GM19468 (cell line): ENCODE data around the gene PTPRG.

Source experiments
- ATAC-seq: cut with Tn5 transposase; IDR thresholded peaks from one replicate; pipeline ENCODE4 v1.9.1; 2021; ENCODE audit warnings: mild to moderate bottlenecking, moderate library complexity, moderate number of reproducible peaks; ENCODE audit not compliant: unreplicated experiment; ENCODE audit errors: extremely low read depth

PTPRG gene

DNA sequence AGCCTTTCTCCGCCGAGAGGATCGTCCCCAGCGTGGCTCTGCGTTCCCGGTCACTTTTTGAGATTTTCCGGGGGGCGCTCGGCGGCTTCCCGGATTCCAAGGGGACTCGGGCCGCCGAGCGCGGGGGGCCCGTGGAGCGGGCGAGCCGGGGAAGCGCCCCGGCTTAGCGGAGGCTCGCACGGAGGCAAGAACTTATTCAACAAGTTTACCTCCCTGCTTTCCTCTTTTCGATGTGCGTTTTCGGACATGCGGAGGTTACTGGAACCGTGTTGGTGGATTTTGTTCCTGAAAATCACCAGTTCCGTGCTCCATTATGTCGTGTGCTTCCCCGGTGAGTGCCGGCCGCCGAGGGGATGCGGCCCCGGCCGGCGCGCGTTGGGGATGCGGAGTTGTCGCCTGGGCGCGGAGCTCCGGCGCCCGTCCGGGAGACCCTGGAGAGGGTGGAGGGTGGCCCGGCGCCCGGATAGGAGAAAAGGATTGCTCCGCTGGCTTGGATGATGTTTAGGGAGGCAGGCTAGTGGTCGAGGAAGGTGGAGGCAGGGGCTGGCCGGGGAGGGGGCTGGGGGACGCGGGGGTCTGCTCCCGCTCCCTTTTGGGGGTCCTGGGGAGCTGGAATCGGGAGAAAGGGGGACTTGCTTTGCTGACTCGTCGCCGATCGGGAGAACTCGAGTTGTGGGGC is 810 bp downstream of the PTPRG start:
- ATAC-seq, result no peak

DNA sequence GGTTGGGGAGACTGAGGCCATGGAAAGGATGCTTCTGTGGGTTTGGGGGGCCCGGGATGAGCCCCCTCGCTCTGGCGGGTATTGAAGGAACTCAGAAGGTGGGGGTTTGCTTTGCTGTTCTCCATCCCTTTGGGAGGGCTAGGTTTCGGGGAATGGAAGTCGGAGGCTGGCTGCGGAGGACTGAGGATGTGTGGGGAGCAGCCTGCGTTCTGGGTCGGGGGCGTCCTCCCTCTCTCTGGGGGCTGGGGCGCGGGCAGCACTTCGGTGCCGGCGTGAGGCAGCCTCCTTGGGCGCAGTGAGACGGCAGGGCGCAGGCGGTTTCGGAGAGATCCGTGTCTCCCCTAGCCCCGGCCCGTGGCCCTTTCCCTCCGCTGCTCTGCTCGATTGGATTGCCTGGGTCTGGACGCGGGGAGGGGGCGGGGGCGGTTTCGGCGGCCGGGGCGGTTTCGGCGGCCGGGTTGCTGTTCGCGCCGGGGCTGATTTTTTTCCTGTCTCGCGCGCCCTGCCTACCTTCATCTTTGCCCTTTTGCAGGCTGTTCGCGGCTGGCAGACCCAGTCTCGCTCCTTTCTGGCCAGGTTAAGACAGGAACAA is 1.4 kb downstream of the PTPRG start:
- ATAC-seq, result no peak

DNA sequence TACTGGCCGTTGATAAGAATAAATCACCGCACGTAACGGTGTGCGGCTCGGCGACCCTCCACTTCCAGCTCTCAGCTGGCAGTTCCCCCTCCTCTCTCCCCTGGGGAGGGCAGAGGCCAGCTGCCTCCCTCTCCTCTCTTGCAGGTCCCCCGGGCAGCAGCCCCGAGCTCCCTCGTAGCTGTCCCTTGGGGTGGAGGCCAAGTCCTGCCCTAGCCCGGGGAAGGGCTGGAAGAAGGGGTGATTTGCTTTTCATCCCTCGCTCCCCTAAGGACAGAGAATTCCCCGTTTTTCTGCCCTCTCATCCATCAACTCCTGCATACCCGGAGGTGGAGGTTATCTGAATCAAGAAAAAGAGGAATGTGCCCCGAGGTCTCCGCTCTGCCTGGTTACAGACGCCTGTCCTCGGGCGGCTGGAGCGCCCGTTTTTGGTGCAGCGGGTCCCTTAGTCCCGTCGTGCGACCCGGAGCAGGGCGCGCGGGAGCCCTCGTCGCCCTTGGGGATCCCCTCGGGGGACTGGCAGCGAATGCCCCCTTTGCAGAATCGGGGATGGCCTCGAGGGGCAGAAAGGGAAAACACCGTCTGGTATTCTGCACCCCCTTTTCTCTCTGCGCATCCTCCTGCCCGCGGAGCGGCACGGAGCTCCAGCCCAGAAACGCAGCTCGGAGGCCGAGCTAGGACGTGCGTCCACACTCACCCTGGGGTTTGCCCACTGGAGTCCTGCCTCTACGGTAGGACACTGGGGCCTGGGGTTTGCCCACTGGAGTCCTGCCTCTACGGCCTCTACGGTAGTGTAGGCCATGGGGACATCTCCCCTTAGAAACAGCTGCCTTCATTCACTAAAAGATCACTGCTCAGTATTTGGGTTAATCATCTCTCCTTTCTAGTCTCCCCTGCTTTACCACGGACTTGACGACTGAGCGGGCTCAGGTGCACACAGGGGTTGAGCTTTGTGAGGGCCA is 2.2 kb downstream of the PTPRG start:
- ATAC-seq, result no peak

DNA sequence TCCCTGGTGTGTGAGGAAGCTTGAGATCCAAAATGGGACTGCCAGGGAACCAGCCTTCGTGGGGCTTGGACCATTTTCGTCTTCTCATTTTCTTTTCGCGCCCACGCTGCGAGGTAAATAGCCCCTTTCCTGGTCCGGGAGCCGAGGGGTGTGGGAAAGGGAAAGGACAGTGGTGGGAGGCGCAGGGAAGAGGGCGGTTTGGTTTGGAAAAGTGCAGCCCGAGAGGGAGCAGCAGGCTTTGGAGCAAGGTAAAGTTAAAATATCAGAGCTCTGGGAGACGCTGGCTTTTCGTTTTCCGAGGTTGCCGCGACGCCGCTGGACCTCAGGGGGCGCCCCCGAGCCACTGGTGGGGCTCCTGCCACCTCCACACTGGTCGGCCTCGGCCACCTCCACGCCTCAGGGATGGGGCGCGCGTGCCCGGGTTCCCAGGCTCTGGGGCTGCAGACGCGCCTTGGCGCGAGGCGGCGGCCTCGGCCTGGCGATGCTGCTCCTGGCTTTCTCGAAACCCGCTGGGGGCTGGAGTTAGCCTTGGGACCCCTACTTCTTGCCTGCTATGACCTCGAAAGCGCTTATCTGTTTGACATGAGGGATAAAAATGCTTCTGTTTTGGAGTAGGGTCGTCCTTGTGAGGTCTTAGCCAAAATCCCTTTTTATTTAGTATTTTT is 3.2 kb downstream of the PTPRG start:
- no peak for ATAC-seq

DNA sequence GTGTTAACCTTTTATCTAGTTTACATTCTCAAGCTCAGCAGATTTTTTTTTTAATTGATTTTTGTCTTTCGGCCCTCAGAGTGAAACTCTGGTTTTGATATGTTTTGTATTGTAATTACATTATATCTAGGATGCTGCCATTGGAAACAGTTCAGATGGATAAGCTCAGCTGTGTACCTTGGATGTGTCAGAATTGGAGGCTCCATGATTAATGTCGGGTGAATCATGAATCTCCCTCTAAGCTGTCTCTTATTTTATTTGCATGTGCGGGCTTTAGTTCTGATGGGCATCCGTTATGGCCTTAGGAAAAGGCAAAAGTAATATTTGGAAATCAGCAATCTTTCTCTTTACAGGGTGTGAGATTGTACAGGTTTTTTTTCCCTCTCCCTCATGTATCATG is 4.2 kb downstream of the PTPRG start:
- ATAC-seq, result no peak

DNA sequence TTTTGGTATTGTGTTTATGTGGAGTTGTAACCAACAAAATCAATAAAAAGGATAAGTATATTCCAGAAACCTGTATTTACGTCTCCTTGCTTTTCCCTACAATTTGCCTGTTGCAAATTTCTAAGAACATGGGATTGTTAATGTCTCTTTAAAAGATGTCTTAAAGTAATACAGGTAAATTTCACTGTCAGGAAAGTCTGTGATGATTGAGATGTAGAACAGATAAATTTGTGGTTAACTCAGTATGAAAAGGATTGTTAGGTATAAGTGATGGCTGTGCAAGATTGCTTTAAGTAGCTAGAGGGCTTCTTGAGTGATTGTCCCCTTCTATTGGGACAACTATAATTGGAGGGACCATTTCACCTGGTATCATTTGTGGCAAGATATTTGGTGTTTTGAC is 6.8 kb downstream of the PTPRG start:
- ATAC-seq, result no peak

DNA sequence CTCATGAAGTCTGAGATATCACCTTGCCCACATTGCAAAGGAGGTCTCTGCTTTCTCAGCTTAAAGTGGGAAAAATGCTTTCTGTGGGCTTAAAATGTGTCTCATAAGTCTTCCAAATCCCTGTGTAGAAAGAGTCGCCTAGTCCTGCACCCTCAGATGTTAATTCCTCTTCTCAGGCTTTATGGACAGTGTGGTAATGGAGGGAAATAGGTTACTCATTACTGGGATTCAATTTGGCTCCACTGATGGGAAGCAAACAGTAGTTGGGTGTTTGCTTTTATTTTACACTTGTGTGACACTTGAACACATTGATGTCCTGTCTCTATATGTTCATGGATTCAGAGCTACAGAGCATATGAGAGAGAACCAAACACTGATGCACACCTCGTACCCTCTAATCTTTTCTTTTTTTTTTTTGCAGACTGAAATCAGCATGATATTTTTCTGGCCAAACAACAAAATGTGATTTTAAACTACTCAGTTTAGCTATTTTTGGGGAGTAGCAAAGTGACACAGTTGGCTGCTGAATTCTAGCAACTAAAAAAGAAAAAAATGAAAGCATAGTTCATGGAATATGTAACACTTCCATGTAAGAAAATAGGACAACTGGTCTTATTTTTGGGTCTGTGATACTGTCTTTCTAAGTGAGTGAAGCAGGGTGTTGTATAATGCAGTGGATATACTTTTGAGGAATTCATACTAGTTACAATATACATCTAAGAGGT is 8.6 kb downstream of the PTPRG start:
- ATAC-seq, result no peak

DNA sequence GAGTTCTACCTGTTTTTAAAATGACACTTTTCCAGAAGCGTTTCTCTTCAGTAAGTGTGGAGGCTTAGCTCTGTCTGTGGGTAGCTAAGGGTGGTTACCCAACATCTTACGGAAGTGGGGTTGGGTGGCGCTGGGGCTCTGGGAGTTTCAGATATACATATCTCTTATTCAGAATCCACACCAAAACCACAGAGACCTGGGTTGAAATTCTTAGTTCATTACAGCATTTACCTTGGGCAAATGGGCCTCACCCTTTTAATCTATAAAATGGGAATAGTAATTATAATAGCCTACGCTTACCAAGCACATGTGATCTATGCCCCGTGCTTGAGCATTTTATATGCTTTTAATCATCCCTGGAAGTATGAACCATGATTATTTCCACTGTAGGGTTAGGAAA is 9.4 kb downstream of the PTPRG start:
- no peak for ATAC-seq

DNA sequence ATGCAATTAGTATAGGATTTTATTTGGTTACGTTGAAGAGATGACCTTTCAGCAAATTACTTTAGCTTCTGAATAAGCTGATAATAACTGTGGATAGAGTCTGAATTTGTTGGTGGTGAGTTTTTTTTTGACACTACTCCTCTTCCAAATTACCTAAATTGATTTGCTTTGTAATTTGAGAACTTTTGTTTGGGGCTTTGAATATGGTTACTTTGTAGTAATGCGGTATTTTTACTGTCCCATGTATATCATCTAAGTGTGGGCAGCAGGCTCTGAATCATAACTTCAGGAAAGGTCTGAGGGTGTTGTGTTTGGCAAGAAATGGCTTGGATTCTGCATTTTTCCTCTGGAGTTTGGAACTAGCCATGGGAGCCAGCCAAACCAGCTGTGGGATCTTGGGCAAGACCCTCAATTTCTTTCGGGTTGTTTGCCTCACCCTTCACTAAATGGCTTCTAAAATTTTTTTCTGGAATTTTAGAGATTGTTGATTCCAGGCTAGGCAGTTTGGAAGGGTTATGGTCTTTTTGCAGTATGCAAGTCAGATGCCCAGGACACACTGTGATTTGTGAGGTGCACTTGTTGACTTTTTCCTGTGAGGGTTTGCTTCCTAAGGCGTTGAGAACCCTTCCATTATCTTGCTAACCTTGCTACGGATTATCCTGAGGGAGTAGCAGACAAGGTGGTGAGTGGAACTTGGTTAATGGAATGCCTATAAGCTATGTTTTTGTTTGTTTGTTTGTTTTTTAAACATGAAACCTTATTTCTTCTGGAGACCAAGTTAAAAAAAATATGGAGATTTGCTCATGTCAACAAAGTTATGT is 10.4 kb downstream of the PTPRG start:
- no peak for ATAC-seq

DNA sequence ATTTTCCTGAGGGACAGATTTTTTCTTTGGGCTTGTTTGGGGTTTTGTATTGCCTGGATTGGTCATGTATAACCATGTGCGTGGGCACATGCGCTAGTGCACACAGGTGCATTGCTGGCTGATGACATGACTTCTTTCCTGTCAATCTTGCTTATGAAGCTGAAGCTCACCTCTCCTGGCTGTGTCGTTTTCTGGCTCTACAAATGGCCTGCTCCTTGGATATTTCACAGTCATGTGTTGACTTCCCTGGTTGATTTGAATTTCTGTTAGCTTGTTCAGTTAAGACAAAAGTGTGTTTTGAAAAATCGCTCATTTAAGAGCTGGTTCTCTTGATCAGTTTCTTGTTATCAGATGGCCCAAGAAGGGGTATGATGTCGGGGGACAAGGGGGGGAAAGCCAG is 11.5 kb downstream of the PTPRG start:
- ATAC-seq, result no peak

DNA sequence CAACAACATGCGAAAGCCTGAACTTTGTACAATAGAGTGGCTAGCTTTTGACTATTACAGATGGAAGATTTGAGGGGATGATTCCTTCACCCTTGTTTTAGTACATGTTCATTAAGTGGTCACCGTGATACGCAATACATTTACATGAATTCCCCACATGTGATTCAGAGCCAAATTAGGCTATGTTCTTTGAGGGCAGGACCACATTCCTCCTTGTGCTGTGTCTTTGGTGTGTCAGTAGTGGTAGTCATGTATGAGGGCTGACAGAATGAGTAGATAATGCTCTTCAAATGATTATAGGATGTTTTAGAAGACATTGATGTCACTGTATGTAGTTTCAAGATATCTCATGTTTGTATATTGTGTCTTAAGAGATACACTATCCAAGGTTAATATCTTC is 12.1 kb downstream of the PTPRG start:
- no peak for ATAC-seq

DNA sequence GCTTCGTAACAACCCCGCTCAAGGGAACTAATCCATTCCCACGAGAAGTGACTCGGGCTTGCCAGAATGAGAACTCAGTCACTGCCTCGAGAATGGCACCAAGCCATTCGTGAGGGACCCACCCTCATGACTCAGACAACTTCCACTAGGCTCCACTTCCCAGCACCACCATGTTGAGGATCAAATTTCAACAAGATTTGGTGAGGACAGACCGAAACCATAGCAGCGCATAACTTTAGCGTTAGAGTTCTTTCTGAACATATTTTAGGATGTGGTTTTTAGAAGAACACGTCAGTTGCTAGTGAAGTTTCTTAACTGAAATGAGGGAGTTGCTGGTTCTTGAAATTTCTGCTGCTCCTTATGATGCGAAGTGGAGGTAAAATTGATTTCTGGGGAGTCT is 13.5 kb downstream of the PTPRG start:
- ATAC-seq, result no peak

DNA sequence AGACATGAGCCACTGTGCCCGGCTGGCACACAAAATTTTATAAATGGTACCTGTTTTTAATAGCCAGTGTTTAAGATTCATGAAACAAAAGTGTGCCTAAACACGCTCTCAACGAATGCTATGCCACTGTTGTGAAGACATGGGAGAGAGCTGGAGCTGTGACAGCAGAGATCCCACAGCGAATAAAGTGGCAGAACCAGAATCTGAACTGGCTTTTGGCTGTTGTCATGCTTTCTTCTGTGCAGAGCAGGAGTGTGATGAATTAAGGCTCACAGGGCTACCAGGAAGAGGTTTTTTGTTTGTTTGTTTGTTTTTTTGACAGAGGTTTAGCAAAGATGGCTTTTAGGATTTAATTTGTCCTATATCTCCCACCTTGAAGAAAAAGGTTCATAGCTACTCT is 14.5 kb downstream of the PTPRG start:
- ATAC-seq, result no peak

DNA sequence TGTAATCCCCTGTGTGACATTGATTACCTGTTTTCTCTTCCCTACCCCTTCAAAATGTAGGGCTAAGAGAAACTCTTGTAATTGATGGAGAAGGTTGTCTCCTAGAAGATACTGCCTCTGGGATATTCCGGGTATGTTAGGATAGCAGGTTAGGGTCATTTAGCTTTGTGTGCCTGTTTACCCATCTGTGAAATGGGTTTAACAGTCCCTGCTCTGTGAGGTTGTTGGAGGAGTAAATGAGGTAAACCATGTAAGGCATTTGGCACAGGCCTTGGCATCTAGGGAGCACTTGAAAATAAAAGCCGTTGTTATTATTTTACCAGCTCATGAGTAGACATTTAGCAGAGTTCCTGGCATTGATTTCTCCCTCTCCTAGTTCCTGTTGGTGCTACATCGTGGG is 16.4 kb downstream of the PTPRG start:
- no peak for ATAC-seq

DNA sequence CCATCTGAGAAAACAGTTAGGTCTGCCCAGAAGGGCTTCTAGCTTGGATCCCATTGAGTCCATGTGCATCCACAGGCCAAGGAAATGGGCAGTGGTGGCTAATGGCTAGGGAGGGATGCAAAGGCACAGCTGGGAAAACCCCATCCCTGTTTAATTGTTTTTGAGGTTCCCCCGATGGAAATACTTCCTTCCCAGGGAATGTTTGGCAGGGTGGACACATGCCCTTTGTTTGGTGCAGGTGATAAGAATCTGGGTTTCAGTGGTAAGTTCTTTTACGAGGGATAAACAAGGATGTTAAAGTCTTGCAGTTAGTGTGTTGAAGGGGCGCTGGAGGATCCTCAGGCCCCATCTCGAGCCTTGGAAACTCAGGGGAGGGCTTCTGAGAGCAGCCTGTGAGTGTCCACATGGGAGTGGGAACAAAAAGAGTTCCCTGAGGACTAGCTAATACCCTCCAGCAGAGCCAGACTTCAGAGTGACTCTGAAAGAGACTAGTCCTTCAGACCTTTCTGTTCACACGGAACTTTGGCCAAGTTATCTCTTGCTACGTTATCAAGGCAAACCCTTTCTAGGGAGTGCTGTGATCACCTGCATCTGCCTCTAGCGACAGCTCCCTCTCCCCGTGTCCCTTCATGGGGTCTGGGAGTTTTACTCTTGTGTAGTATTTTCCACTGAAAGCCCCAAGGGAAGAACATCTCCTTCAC is 17.4 kb downstream of the PTPRG start:
- no peak for ATAC-seq

DNA sequence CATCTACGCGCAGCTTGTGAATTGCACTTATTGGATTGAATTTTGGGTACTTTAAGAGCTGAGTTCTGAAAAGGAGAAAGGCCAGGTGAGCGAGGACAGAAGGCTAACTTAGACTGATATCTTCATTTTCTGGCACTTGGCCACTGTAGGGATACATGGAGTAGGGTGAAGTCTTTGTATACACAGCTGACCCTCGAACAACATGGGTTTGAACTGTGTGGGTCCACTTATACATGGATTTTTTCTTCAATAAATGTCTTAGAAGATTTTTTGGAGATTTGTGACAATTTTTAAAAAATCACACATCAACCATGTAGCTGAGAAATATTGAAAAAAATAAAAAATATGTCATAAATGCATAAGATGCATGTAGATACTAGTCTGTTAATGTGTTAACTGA is 18.3 kb downstream of the PTPRG start:
- ATAC-seq, result no peak

DNA sequence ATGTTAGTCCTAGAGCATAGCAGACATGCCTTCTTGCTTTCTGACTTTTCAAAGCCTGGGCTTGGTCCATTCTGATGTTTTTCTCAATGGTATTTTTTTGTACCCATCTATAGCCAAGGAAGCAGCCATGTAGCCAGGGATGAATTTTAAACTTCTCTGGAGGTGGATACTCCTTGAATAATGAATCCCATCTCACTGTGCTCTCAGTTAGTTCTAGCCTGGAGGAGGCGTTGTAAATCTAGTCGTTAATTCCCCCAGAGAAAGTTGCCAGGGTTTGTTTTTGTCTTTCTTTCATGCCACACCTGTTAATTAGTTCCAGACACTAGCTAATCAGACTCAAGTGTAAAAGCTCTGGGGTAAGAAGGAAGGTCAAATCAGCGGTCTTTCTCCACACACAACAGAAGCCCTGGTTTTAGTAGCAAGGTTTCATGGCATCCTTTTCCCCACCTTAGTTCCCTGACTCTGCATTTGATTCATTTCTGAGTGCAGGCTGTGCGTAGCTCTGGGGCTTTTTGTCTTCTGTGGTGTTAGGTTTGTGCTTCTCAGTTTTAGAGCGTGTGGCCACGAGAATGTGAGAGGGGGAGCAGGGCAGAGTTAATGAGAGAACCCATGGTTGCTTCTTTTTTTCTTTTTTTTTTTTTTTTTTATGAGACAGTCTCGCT is 19.7 kb downstream of the PTPRG start:
- no peak for ATAC-seq

DNA sequence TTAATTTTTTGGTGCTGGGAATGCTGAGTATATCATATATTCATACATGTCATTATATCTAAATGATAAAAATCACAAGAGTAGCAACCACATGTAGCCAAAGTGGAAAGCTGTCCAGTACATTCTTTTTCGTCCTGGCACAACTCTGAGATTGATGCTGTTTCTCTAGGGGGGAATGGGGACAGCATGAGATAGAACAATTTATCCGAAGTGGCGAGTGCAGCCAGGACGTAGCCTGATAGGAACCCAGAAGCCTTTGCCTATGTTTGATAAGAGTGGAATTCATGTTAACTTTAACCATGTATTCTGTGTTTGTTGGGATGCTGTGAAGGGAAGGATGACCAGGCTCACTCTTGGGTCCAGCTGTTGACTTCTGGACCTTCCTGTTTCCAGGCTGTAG is 20.9 kb downstream of the PTPRG start:
- ATAC-seq, result no peak
